IMR-90 (cell line): ENCODE data around the gene CAMTA2. TPM values are rescaled to one million over a fixed set of nuclear protein-coding genes. Genes with fewer than 3 reads are reported as not detected.

Experiments used
- ATAC-seq: fragments of 200-7000 bp; cut with Tn5 transposase; 2 replicates; pipeline ENCODE4 v1.9.1; 2020; ENCODE audit warnings: low read depth, mild to moderate bottlenecking, moderate library complexity
- BruUV-seq: library from RNA; stranded (reverse); fragments of 400-500 nt; replicated peaks from 2 replicates; lab custom pipeline; 2021; lab: Mats Ljungman, UMichigan
- CTCF ChIA-PET: fragments of 300-600 bp; formaldehyde crosslinking; extraction: SDS; loops from one replicate; lab custom pipeline; 2021; ENCODE audit warnings: antibody characterized with exemption; lab: Yijun Ruan, JAX
- POLR2A ChIA-PET: fragments of 300-600 bp; sonication (Branson Sonifier 250); formaldehyde crosslinking; loops from one replicate; lab custom pipeline; 2022; ENCODE audit warnings: antibody characterized with exemption; ENCODE audit not compliant: unreplicated experiment; lab: Charles Lee
- DNase-seq: peaks from one replicate; pipeline ENCODE4 v3.0.0; 2013
- H2AFZ ChIP-seq: replicated peaks from 2 replicates; pipeline ENCODE3; 2013; ENCODE audit warnings: low read length, mild to moderate bottlenecking; ENCODE audit not compliant: poor library complexity
- H2AK5ac ChIP-seq: 2 replicates; pipeline ENCODE4 v1.6.1; 2013; ENCODE audit warnings: low read depth, low read length, inconsistent platforms
- H2AK9ac ChIP-seq: replicated peaks from 2 replicates; pipeline ENCODE3; 2013; ENCODE audit warnings: mild to moderate bottlenecking, low read depth, low read length, moderate library complexity; ENCODE audit not compliant: poor library complexity
- H2BK120ac ChIP-seq: 2 replicates; pipeline ENCODE4 v1.6.1; 2013; ENCODE audit warnings: low read depth, low read length, inconsistent platforms
- H2BK15ac ChIP-seq: 3 replicates; pipeline ENCODE4 v1.6.1; 2013; ENCODE audit warnings: low read depth, low read length, inconsistent platforms
- H2BK20ac ChIP-seq: 2 replicates; pipeline ENCODE4 v1.6.1; 2013; ENCODE audit warnings: low read depth, mild to moderate bottlenecking, inconsistent platforms, low read length, moderate library complexity
- H2BK5ac ChIP-seq: 2 replicates; pipeline ENCODE4 v1.6.1; 2013; ENCODE audit warnings: mild to moderate bottlenecking, low read depth, low read length, inconsistent platforms; ENCODE audit not compliant: poor library complexity, severe bottlenecking
- H3K14ac ChIP-seq: replicated peaks from 2 replicates; pipeline ENCODE4 v1.6.1; 2013; ENCODE audit warnings: low read depth, low read length, inconsistent platforms
- H3K18ac ChIP-seq: 2 replicates; pipeline ENCODE4 v1.6.1; 2013; ENCODE audit warnings: low read depth, low read length, control low read depth
- H3K23ac ChIP-seq: 2 replicates; pipeline ENCODE4 v1.6.1; 2013; ENCODE audit warnings: low read depth, low read length, inconsistent platforms
- H3K27ac ChIP-seq: 2 replicates; pipeline ENCODE4 v1.5.1; 2013; ENCODE audit warnings: mild to moderate bottlenecking, control low read depth, low read length; ENCODE audit not compliant: insufficient read depth
- H3K27me3 ChIP-seq: 2 replicates; pipeline ENCODE4 v1.6.1; 2013; ENCODE audit warnings: low read length; ENCODE audit not compliant: control insufficient read depth, insufficient read depth
- H3K36me3 ChIP-seq: 2 replicates; pipeline ENCODE4 v1.6.1; 2013; ENCODE audit warnings: low read length, mixed read lengths; ENCODE audit not compliant: control insufficient read depth, insufficient read depth
- H3K4ac ChIP-seq: 2 replicates; pipeline ENCODE4 v1.6.1; 2013; ENCODE audit warnings: low read depth, low read length, inconsistent platforms
- H3K4me1 ChIP-seq: 2 replicates; pipeline ENCODE4 v1.6.1; 2013; ENCODE audit warnings: low read length, mixed read lengths; ENCODE audit not compliant: control insufficient read depth, insufficient read depth
- H3K4me2 ChIP-seq: 2 replicates; pipeline ENCODE4 v1.6.1; 2013; ENCODE audit warnings: low read depth, mild to moderate bottlenecking, control low read depth, low read length, moderate library complexity
- H3K4me3 ChIP-seq: 2 replicates; pipeline ENCODE4 v1.5.1; 2013; ENCODE audit warnings: low read depth, mild to moderate bottlenecking, control low read depth, low read length, moderate library complexity; ENCODE audit not compliant: insufficient read depth
- H3K56ac ChIP-seq: 2 replicates; pipeline ENCODE4 v1.6.1; 2013; ENCODE audit warnings: low read length, inconsistent platforms; ENCODE audit not compliant: insufficient read depth; ENCODE audit errors: extremely low read depth
- H3K79me1 ChIP-seq, 2 experiments: 2 replicates each; pipeline ENCODE4 v1.6.1; 2013; ENCODE audit warnings: low read length in 2 of 2, inconsistent platforms in 1 of 2, low read depth in 1 of 2
- H3K9ac ChIP-seq: 2 replicates; pipeline ENCODE4 v1.6.1; 2013; ENCODE audit warnings: low read depth, low read length, control low read depth
- H3K9me1 ChIP-seq: 2 replicates; pipeline ENCODE4 v1.6.1; 2013; ENCODE audit warnings: low read length, inconsistent platforms; ENCODE audit not compliant: insufficient read depth
- H3K9me3 ChIP-seq: 2 replicates; pipeline ENCODE4 v1.6.1; 2013; ENCODE audit warnings: low read length; ENCODE audit not compliant: control insufficient read depth, insufficient read depth
- H4K20me1 ChIP-seq: 2 replicates; pipeline ENCODE4 v1.6.1; 2013; ENCODE audit warnings: low read length, inconsistent platforms; ENCODE audit not compliant: insufficient read depth
- H4K5ac ChIP-seq: 2 replicates; pipeline ENCODE4 v1.6.1; 2013; ENCODE audit warnings: mild to moderate bottlenecking, low read depth, low read length, control low read depth
- H4K8ac ChIP-seq, 2 experiments: 2 replicates each; pipeline ENCODE4 v1.6.1; 2013; ENCODE audit warnings: low read depth in 2 of 2, low read length in 2 of 2, control low read depth in 1 of 2, inconsistent platforms in 1 of 2
- H4K91ac ChIP-seq: 2 replicates; pipeline ENCODE4 v1.6.1; 2013; ENCODE audit warnings: low read depth, low read length, inconsistent platforms; ENCODE audit not compliant: insufficient read depth
- BHLHE40 ChIP-seq: fragments of 150-350 bp; IDR thresholded peaks from 2 replicates; pipeline ENCODE4 v1.6.1; 2016; ENCODE audit warnings: mild to moderate bottlenecking, low read depth, low read length
- CEBPB ChIP-seq: IDR thresholded peaks from 2 replicates; pipeline ENCODE4 v1.6.1; 2012; ENCODE audit warnings: low read depth, low read length, improper control_type of control experiment
- CHD1 ChIP-seq: IDR thresholded peaks from 2 replicates; pipeline ENCODE4 v1.6.1; 2012; ENCODE audit warnings: low read depth, low read length, improper control_type of control experiment
- FOS ChIP-seq: fragments of 150-350 bp; IDR thresholded peaks from 2 replicates; pipeline ENCODE4 v1.6.1; 2016; ENCODE audit warnings: low read depth, low read length
- MAFK ChIP-seq: IDR thresholded peaks from 2 replicates; pipeline ENCODE4 v1.6.1; 2012; ENCODE audit warnings: low read depth, low read length, improper control_type of control experiment
- MAZ ChIP-seq: IDR thresholded peaks from 2 replicates; pipeline ENCODE4 v1.6.1; 2012; ENCODE audit warnings: low read depth, mild to moderate bottlenecking, low read length, improper control_type of control experiment, moderate library complexity, borderline replicate concordance
- MXI1 ChIP-seq: IDR thresholded peaks from 2 replicates; pipeline ENCODE4 v1.6.1; 2012; ENCODE audit warnings: low read depth, mild to moderate bottlenecking, low read length, moderate library complexity, borderline replicate concordance
- NFE2L2 ChIP-seq: fragments of 150-350 bp; IDR thresholded peaks from 2 replicates; pipeline ENCODE4 v1.6.1; 2016; ENCODE audit warnings: low read depth, mild to moderate bottlenecking, low read length
- POLR2A ChIP-seq: IDR thresholded peaks from 2 replicates; pipeline ENCODE4 v1.6.1; 2012; ENCODE audit warnings: mild to moderate bottlenecking, low read depth, low read length
- RAD21 ChIP-seq: IDR thresholded peaks from 2 replicates; pipeline ENCODE4 v1.6.1; 2012; ENCODE audit warnings: low read length, improper control_type of control experiment
- RCOR1 ChIP-seq: IDR thresholded peaks from 2 replicates; pipeline ENCODE4 v1.6.1; 2012; ENCODE audit warnings: mild to moderate bottlenecking, low read length, improper control_type of control experiment; ENCODE audit not compliant: insufficient replicate concordance
- RFX5 ChIP-seq: IDR thresholded peaks from 2 replicates; pipeline ENCODE4 v1.8.0; 2012; ENCODE audit warnings: low read depth, mild to moderate bottlenecking, low read length, moderate library complexity
- SMC3 ChIP-seq: fragments of 150-350 bp; IDR thresholded peaks from 2 replicates; pipeline ENCODE4 v1.6.1; 2016; ENCODE audit warnings: low read depth, mild to moderate bottlenecking, antibody characterized with exemption, low read length, moderate library complexity
- dilution Hi-C: fragments of 300-500 bp; cut with HindIII; formaldehyde crosslinking; loops from one replicate; pipeline ENCODE4 v1.14.3; 2018; ENCODE audit warnings: low sequenced_read_pairs; ENCODE audit not compliant: unreplicated experiment
- in situ Hi-C: fragments of 300-500 bp; cut with MboI; formaldehyde crosslinking; loops from 3 replicates; pipeline ENCODE4 v1.14.3; 2019; ENCODE audit warnings: low sequenced_read_pairs, inconsistent platforms, mixed read lengths
- intact Hi-C: fragments of 100-400 bp; cut with micrococcal nuclease; formaldehyde crosslinking; loops from 2 replicates; pipeline ENCODE4 v1.10.0; 2022
- polyA plus RNA-seq, 3 experiments: library from polyadenylated mRNA; depleted of rRNA; stranded (reverse); fragments of >200 nt; gene quantifications; 2 replicates each; pipeline ENCODE4 v1.2.3, GENCODE V29; 2012; ENCODE audit warnings: low replicate concordance in 1 of 3
- total RNA-seq: library from RNA; depleted of rRNA; stranded (reverse); fragments of >200 nt; gene quantifications from 2 replicates; pipeline ENCODE4 v1.2.3, GENCODE V29; 2012
- TF ChIP-seq, protein P1 (sequence below): fragments of 150-350 bp; IDR thresholded peaks from 2 replicates; pipeline ENCODE4 v1.6.1; 2016; ENCODE audit warnings: low read depth, mild to moderate bottlenecking, low read length, moderate library complexity, borderline replicate concordance
- TF ChIP-seq, protein P2 (sequence below): conservative IDR thresholded peaks from 2 replicates; pipeline ENCODE4 v1.5.1; 2012; ENCODE audit warnings: mild to moderate bottlenecking, low read depth, low read length, improper control_type of control experiment
- TF ChIP-seq, protein P3 (sequence below): fragments of 150-350 bp; IDR thresholded peaks from 2 replicates; pipeline ENCODE4 v1.6.1; 2017; ENCODE audit warnings: mild to moderate bottlenecking, antibody characterized with exemption, low read length, low read depth

The CAMTA2 gene
- total and polyA plus RNA-seq, 2 of the 4 experiments (the other 2 are of a cell fraction) = 1.4 to 54.7 TPM

DNA sequence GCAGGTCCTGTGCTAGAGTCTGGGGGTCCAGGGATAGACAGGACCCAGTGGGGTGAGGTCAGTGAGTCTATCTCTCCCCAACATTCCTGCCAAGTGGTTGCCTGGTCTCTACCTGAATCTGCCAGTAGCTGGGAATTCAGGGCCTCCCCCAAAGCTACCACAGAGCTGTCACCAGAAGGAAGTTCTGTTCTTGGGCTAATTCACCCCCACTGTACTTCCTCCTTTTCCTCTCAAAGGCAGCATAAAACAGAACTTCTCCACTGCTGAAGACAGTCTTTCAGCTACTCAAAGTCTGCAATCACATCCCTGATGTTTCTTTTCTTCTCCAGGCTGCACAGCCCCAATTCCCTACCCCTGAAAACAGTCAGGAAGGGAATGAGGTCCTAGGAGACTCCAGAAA lies 8.7 kb downstream of the CAMTA2 start:
- no peak overlapping the region for H4K5ac ChIP-seq
- no peak overlapping the region for H3K4me3 ChIP-seq
- H3K4ac ChIP-seq = no peak overlapping the region
- H3K4me1 ChIP-seq = peaks cover 3% of the 10 kb centered on the region; the same call in 1 of the 2 replicates
- no peak overlapping the region for H2AFZ ChIP-seq
- H2AK9ac ChIP-seq = no peak overlapping the region
- no peak overlapping the region for H3K4me2 ChIP-seq
- H2AK5ac ChIP-seq = no peak overlapping the region
- DNase-seq = no peak
- no peak overlapping the region for H4K8ac ChIP-seq
- no TSS peak for BruUV-seq
- no peak overlapping the region for H2BK120ac ChIP-seq
- intact Hi-C loops = no loop called here
- H3K18ac ChIP-seq = no peak overlapping the region
- ChIA-PET CTCF (no interaction called here), POLR2A (interaction anchor here (1.0 kb wide), 1 partner anchor 9 kb away, joined by 4 read pairs; no protein-coding TSS in a partner anchor)
- H3K9me1 ChIP-seq = peaks cover 18% of the 10 kb centered on the region
- H2BK20ac ChIP-seq = no peak overlapping the region
- no peak overlapping the region for H3K56ac ChIP-seq
- TF ChIP-seq, protein P1, sequence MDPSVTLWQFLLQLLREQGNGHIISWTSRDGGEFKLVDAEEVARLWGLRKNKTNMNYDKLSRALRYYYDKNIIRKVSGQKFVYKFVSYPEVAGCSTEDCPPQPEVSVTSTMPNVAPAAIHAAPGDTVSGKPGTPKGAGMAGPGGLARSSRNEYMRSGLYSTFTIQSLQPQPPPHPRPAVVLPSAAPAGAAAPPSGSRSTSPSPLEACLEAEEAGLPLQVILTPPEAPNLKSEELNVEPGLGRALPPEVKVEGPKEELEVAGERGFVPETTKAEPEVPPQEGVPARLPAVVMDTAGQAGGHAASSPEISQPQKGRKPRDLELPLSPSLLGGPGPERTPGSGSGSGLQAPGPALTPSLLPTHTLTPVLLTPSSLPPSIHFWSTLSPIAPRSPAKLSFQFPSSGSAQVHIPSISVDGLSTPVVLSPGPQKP = no peak
- TF ChIP-seq SMC3 (no peak), MAFK (no peak), FOS (no peak), CEBPB (no peak), RFX5 (no peak), CHD1 (no peak), NFE2L2 (no peak), BHLHE40 (no peak), MAZ (no peak), MXI1 (no peak), POLR2A (no peak), RCOR1 (no peak), RAD21 (no peak)
- TF ChIP-seq, protein P2, sequence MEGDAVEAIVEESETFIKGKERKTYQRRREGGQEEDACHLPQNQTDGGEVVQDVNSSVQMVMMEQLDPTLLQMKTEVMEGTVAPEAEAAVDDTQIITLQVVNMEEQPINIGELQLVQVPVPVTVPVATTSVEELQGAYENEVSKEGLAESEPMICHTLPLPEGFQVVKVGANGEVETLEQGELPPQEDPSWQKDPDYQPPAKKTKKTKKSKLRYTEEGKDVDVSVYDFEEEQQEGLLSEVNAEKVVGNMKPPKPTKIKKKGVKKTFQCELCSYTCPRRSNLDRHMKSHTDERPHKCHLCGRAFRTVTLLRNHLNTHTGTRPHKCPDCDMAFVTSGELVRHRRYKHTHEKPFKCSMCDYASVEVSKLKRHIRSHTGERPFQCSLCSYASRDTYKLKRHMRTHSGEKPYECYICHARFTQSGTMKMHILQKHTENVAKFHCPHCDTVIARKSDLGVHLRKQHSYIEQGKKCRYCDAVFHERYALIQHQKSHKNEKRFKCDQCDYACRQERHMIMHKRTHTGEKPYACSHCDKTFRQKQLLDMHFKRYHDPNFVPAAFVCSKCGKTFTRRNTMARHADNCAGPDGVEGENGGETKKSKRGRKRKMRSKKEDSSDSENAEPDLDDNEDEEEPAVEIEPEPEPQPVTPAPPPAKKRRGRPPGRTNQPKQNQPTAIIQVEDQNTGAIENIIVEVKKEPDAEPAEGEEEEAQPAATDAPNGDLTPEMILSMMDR = no peak
- TF ChIP-seq, protein P3, sequence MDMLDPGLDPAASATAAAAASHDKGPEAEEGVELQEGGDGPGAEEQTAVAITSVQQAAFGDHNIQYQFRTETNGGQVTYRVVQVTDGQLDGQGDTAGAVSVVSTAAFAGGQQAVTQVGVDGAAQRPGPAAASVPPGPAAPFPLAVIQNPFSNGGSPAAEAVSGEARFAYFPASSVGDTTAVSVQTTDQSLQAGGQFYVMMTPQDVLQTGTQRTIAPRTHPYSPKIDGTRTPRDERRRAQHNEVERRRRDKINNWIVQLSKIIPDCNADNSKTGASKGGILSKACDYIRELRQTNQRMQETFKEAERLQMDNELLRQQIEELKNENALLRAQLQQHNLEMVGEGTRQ = no peak
- no peak overlapping the region for H3K23ac ChIP-seq
- no peak overlapping the region for H3K9ac ChIP-seq
- no peak for ATAC-seq
- no peaks in the 10 kb centered on the region for H3K27me3 ChIP-seq
- no peaks in the 10 kb centered on the region for H3K9me3 ChIP-seq
- H2BK5ac ChIP-seq = no peak overlapping the region
- H3K14ac ChIP-seq = no peak overlapping the region
- no peak overlapping the region for H3K27ac ChIP-seq
- peaks cover 6 to 32% of the 10 kb centered on the region in 2 experiments; a peak in 2 of 4 replicates for H3K79me1 ChIP-seq
- peaks cover 60% of the 10 kb centered on the region for H3K36me3 ChIP-seq
- no peak overlapping the region for H4K91ac ChIP-seq
- dilution Hi-C loops = no loop called here
- H4K20me1 ChIP-seq = 0 out of 2 replicates have a peak, but pooled peaks cover 9% of the 10 kb centered on the region
- in situ Hi-C loops = no loop called here
- H2BK15ac ChIP-seq = no peak overlapping the region
